VCaP (cell line): ENCODE measurements around the gene TAF1B.

Source experiments
- H3K27ac ChIP-seq: fragments of 450-650 bp; 2 replicates; pipeline ENCODE4 v1.5.1; 2017
- CTCF ChIP-seq: fragments of 450-650 bp; conservative IDR thresholded peaks from 2 replicates; pipeline ENCODE4 v1.5.1; 2017; ENCODE audit warnings: mild to moderate bottlenecking, moderate library complexity

Gene TAF1B

GRCh38 chr2:9948721-9949120, 105.4 kb downstream of the TAF1B start:
- no peak overlapping the region for H3K27ac ChIP-seq
- no peak for TF ChIP-seq CTCF

DNA sequence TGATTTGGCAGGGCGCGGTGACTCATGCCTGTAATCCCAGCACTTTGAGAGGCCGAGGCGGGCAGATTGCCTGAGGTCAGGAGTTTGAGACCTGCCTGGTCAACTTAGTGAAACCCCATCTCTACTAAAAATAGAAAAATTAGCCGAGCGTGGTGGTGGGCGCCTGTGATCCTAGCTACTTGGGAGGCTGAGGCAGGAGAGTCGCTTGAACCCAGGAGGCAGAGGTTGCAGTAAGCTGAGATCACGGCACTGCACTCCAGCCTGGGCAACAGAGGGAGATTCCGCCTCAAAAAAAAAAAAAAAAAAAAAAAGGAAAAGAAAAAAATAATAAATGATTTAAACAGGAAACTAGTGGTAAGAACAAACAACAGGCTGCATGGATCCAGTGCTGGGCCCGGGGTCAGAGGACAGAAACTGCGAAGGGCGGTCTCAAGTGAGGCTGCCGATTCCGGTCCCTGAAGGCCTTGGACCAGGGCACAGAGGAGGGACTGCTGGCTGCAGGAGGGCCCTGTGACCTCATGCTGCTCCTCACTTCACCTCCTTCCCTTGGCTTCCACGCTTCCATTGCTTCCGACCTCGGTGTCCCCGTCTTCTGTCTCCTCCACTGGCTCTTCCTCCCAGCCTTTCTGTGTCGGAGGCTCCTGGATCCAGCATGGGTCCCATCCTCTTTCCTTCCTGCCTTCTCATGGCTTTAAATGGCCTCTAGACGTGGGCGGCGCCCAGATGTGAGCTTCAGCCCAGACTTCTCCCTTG, 106.1 kb downstream of the TAF1B start:
- TF ChIP-seq CTCF = no peak

GRCh38 chr2:9949992-9950520, 106.8 kb downstream of the TAF1B start:
- H3K27ac ChIP-seq = no peak overlapping the region

More for the DNA sequence above, 106.1 kb downstream of the TAF1B start:
- no peak overlapping the region for H3K27ac ChIP-seq

DNA sequence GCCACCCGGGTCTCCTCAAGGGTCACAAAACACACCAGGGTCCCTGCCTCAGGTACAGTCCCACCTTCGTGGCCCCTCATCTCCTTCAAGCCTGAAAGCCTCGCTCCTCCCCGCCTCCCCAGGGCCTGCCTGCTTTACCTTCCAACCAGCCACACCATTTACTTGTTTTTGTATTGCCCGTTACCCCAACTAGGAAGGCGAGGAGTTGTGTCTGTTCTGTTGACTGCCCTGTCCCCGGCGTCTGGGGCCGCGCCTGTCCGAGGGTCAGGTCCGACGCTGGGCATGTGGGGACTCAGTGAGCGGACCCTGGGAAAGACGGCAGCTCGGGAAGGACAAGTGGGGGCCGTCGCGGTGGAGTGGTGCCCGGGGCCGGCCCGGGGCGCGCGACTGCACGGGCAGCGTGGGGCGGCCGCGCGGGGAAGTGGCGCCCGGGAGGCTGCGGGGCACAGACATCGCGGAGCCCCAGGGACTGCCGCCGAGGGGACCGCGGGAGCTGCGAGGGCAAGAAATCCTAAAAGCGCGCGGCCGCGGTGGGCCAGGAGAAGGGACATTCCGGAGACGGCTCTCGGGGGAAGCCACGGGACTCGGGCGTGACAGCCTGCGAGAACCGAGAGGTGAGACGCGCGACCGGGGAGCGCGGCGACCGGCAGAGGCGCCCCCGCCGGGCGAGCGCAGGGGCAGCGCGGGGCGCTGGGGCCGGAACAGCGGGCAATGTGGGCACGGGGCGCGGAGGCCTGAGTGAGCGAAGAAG, 107.4 kb downstream of the TAF1B start:
- H3K27ac ChIP-seq = peak overlapping the region; percentile 72
- TF ChIP-seq CTCF = peak; percentile 17; the same call in 1 of the 2 replicates

More at GRCh38 chr2:9949992-9950520, 106.8 kb downstream of the TAF1B start:
- TF ChIP-seq CTCF = no peak

DNA sequence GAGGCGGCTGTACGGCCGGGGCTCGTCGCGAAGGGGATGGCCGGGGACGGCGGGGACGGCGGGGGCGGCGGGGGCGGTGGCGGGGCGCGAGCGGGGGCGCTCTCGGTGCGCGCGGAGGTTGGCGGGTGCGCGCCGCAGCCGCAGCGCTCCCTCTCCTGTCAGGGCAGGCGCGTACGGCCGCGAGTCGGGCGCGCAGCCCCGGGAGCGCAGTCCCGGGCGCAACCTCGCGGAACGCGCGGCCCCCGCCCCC, 107.9 kb downstream of the TAF1B start:
- TF ChIP-seq CTCF = no peak
- H3K27ac ChIP-seq = peak overlapping the region; percentile 72

GRCh38 chr2:9951522-9952285, 108.4 kb downstream of the TAF1B start, which contains the start of gene GRHL1:
Gene GRHL1, plus strand, starts transcription at chr2:9951693. Its CDS starts 141 bp downstream, at chr2:9951834.
- no peak for TF ChIP-seq CTCF
- H3K27ac ChIP-seq = peak within 1 kb of the TSS; percentile 72

DNA sequence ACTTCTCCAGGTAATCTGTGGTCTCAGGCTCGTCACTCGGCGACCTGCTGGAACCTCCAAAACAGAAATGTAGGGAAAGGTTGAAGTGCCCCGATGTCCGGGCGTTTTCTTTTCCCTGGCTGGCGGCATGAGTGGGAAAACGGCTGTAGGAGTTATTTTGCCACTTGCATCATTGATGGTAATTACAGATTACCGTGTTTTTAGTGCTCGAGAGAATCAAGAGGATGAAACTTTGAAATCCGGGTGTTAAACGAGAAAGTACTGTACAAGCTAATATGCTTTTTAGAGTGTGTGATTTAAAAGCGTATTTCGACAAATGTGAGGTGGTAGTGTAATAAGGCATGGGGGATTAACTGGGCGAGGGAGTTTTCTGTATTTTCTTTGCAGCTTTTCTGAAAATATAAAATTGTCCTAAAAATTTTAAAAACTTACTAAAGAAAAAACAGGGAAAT, 109.0 kb downstream of the TAF1B start:
- TF ChIP-seq CTCF = no peak
- peak overlapping the region; percentile 72 for H3K27ac ChIP-seq
